ENCODE data around the gene FBXL19. TPM values are rescaled to one million over a fixed set of nuclear protein-coding genes. Genes with fewer than 3 reads are reported as not detected.
A peak's percentile ranks its signal among the peaks of the same experiment; 100 is the strongest.

The FBXL19 gene
- total and polyA plus RNA-seq, 9 of the 15 experiments (the other 6 are each of a cell fraction or from before 2014, with no cell fraction given), result 0.13 to 48.0 (median 13.5) TPM; not detected in 1

- TF ChIP-seq MBD1 (CRISPR knock-in tag; IDR thresholded peaks at IDR 0.05) (no peak), CUX1 (CRISPR knock-in tag; IDR thresholded peaks at IDR 0.05) (no peak), ZHX1 (conservative IDR thresholded peaks at IDR 0.05; ENCODE audit: low read length) (0 out of 2 replicates have a peak, but pooled peaks have one; percentile 57), CEBPZ (IDR thresholded peaks at IDR 0.05; ENCODE audit: borderline replicate concordance, low read depth, low read length) (no peak), ZNF512 (tag; IDR thresholded peaks at IDR 0.05) (no peak), POLR2A (conservative IDR thresholded peaks at IDR 0.05) (peak; percentile 74), ZZZ3 (IDR thresholded peaks at IDR 0.05) (peak; percentile 73; the same call in 1 of the 2 replicates), SRSF7 (optimal IDR thresholded peaks at IDR 0.05; ENCODE audit: low read depth, low read length) (no peak), HNRNPUL1 (IDR thresholded peaks at IDR 0.05; ENCODE audit: low read length) (no peak), TRIM24 (IDR thresholded peaks at IDR 0.05) (peak in 1 of 2 experiments; percentile 52; a peak in 1 of 4 replicates), SNRNP70 (optimal IDR thresholded peaks at IDR 0.05; ENCODE audit: low read depth, low read length) (no peak), ZNF830 (CRISPR knock-in tag; IDR thresholded peaks at IDR 0.05) (no peak)
Measured at GRCh38 chr16:30957456-30958174, 34.2 kb downstream of the FBXL19 start, which contains the start of gene SETD1A (continued).

Data from K562 (cell line).